HG02981 (cell line): Measurements from ENCODE around the gene MRPL40.
"Not testable (repeated sequence)": the region's sequence is repeated elsewhere in the genome, so short reads cannot be mapped to it uniquely, and the experiment has no call there.

Experiments used
- ATAC-seq: cut with Tn5 transposase; IDR thresholded peaks from one replicate; pipeline ENCODE4 v1.9.1; 2021; ENCODE audit warnings: mild to moderate bottlenecking, moderate library complexity; ENCODE audit not compliant: unreplicated experiment

Gene MRPL40

GRCh38 chr22:19438298-19438697 is 6.0 kb downstream of the MRPL40 start:
- no peak for ATAC-seq

- ATAC-seq, result no peak
These were observed 8.3 kb downstream of the MRPL40 start for GRCh38 chr22:19440411-19441195.

- ATAC-seq, result no peak
These were observed 9.8 kb downstream of the MRPL40 start for GRCh38 chr22:19442166-19442565.

- ATAC-seq, result no peak
These were observed 11.3 kb downstream of the MRPL40 start for GRCh38 chr22:19443544-19444211.

GRCh38 chr22:19445279-19445982 is 13.1 kb downstream of the MRPL40 start:
- ATAC-seq, result not testable (repeated sequence)

GRCh38 chr22:19446603-19447329 is 14.4 kb downstream of the MRPL40 start:
- no peak for ATAC-seq

- peak; percentile 70 for ATAC-seq
These were observed 15.2 kb downstream of the MRPL40 start, which contains the start of gene C22orf39 for GRCh38 chr22:19447330-19448075. C22orf39 (minus strand) TSS chr22:19447711; CDS start chr22:19447688, 23 bp downstream.

- ATAC-seq, result no peak
These were observed 15.8 kb downstream of the MRPL40 start for GRCh38 chr22:19448076-19448607.

GRCh38 chr22:19448739-19449421 is 16.5 kb downstream of the MRPL40 start:
- no peak for ATAC-seq

- ATAC-seq, result no peak
These were observed 17.1 kb downstream of the MRPL40 start for GRCh38 chr22:19449422-19449767.

- no peak for ATAC-seq
These were observed 18.2 kb downstream of the MRPL40 start for GRCh38 chr22:19450363-19451175.

GRCh38 chr22:19451570-19451969 is 19.2 kb downstream of the MRPL40 start:
- no peak for ATAC-seq

- no peak for ATAC-seq
These were observed 21.4 kb downstream of the MRPL40 start for GRCh38 chr22:19453718-19454117.

GRCh38 chr22:19454156-19454555 is 21.8 kb downstream of the MRPL40 start:
- no peak for ATAC-seq

- ATAC-seq, result no peak
These were observed 22.7 kb downstream of the MRPL40 start for GRCh38 chr22:19455033-19455432.

GRCh38 chr22:19455585-19456370 is 23.4 kb downstream of the MRPL40 start:
- ATAC-seq, result no peak

GRCh38 chr22:19456541-19456940 is 24.2 kb downstream of the MRPL40 start:
- ATAC-seq, result no peak
